Keratinocyte (primary cell): Measurements from ENCODE around the gene CAP1. TPM values are rescaled to one million over a fixed set of nuclear protein-coding genes. Genes with fewer than 3 reads are reported as not detected.

Experiments used
- DNase-seq: peaks from one replicate; pipeline ENCODE4 v3.0.0-alpha.2; 2011; ENCODE audit warnings: low read depth, missing footprints, low spot score
- FAIRE-seq: peaks from 2 replicates; lab custom pipeline; 2011; peaks lifted over from hg19 to GRCh38; lab: Jason Lieb, UNC
- H2AFZ ChIP-seq: 2 replicates; pipeline ENCODE4 v1.6.0; 2012; ENCODE audit warnings: low read length, control low read depth, inconsistent platforms; ENCODE audit not compliant: control insufficient read depth
- H3K27ac ChIP-seq: 2 replicates; pipeline ENCODE4 v1.5.1; 2011; ENCODE audit warnings: low read length; ENCODE audit not compliant: control insufficient read depth, insufficient read depth
- H3K27me3 ChIP-seq: 3 replicates; pipeline ENCODE4 v1.6.0; 2011; ENCODE audit warnings: low read length; ENCODE audit not compliant: control insufficient read depth, insufficient read depth; ENCODE audit errors: extremely low read depth
- H3K36me3 ChIP-seq, 2 experiments: 2 replicates in 1 of 2; 3 replicates in 1 of 2; pipeline ENCODE4 v1.5.1; 2011; ENCODE audit warnings: low read length in 2 of 2, mild to moderate bottlenecking in 1 of 2; ENCODE audit not compliant: control insufficient read depth in 2 of 2, insufficient read depth in 2 of 2; ENCODE audit errors: extremely low read depth in 1 of 2
- H3K4me1 ChIP-seq: 3 replicates; pipeline ENCODE4 v1.5.1; 2011; ENCODE audit warnings: low read length; ENCODE audit not compliant: control insufficient read depth, insufficient read depth; ENCODE audit errors: extremely low read depth
- H3K4me2 ChIP-seq: 3 replicates; pipeline ENCODE4 v1.6.0; 2011; ENCODE audit warnings: low read depth, low read length; ENCODE audit not compliant: control insufficient read depth, insufficient read depth; ENCODE audit errors: extremely low read depth
- H3K4me3 ChIP-seq, 3 experiments: fragments of 200-600 bp in 1 of 3; sonication (generic) in 1 of 3; 2 replicates in 2 of 3; 3 replicates in 1 of 3; pipeline ENCODE4 v1.5.1; 2011 to 2016; ENCODE audit warnings: low read length in 3 of 3, mild to moderate bottlenecking in 3 of 3, control low read depth in 2 of 3, inconsistent platforms in 1 of 3, low read depth in 1 of 3, mixed read lengths in 1 of 3, mixed run types in 1 of 3, moderate library complexity in 1 of 3; ENCODE audit not compliant: control insufficient read depth in 2 of 3, insufficient read depth in 2 of 3; ENCODE audit errors: extremely low read depth in 1 of 3
- H3K79me2 ChIP-seq: 2 replicates; pipeline ENCODE4 v1.6.0; 2012; ENCODE audit warnings: low read length; ENCODE audit not compliant: control insufficient read depth, insufficient read depth
- H3K9ac ChIP-seq: 3 replicates; pipeline ENCODE4 v1.6.0; 2011; ENCODE audit warnings: low read length; ENCODE audit not compliant: control insufficient read depth, insufficient read depth; ENCODE audit errors: extremely low read depth
- H3K9me1 ChIP-seq: 3 replicates; pipeline ENCODE4 v1.6.0; 2011; ENCODE audit warnings: low read length; ENCODE audit not compliant: control insufficient read depth, insufficient read depth; ENCODE audit errors: extremely low read depth
- H3K9me3 ChIP-seq: 2 replicates; pipeline ENCODE4 v1.5.1; 2012; ENCODE audit warnings: low read depth, low read length; ENCODE audit not compliant: control insufficient read depth
- H4K20me1 ChIP-seq: 3 replicates; pipeline ENCODE4 v1.6.0; 2011; ENCODE audit warnings: low read length; ENCODE audit not compliant: control insufficient read depth, insufficient read depth; ENCODE audit errors: extremely low read depth
- EZH2 ChIP-seq: IDR thresholded peaks from one replicate; pipeline ENCODE4 v1.6.1; 2012; ENCODE audit warnings: inconsistent platforms, mild to moderate bottlenecking, low read length, moderate library complexity
- dilution Hi-C: fragments of 300-500 bp; cut with MboI; formaldehyde crosslinking; loops from one replicate; pipeline ENCODE4 v1.7.0; 2020; ENCODE audit warnings: low sequenced_read_pairs; ENCODE audit not compliant: extremely low pct_ligation_motif_present
- polyA plus RNA-seq, 5 experiments: library from polyadenylated mRNA; depleted of rRNA in 3 of 5; stranded (reverse) in 3 of 5; stranded (forward) in 1 of 5; unstranded in 1 of 5; fragments of >200 nt; gene quantifications; 1 replicate in 1 of 5; 2 replicates in 3 of 5; 3 replicates in 1 of 5; pipeline versions ENCODE4 v1.2.1 to v1.2.3, GENCODE V29; 2011 to 2012; ENCODE audit warnings: missing spikeins in 2 of 5, low read depth in 1 of 5, low replicate concordance in 1 of 5
- TF ChIP-seq, protein P1 (sequence below), 3 experiments: IDR thresholded peaks in 1 of 3; conservative IDR thresholded peaks in 1 of 3; optimal IDR thresholded peaks in 1 of 3; 2 replicates in 2 of 3; 3 replicates in 1 of 3; pipeline versions ENCODE3 to v1.5.1; 2011; ENCODE audit warnings: low read length in 3 of 3, mild to moderate bottlenecking in 3 of 3, moderate library complexity in 2 of 3, control low read depth in 1 of 3, inconsistent platforms in 1 of 3; ENCODE audit not compliant: insufficient read depth in 2 of 3; ENCODE audit errors: extremely low read depth in 1 of 3

The CAP1 gene
- polyA plus RNA-seq, 1 donor (not counting 4 experiments of a cell fraction or from before 2014, with no cell fraction given) = 959 TPM

DNA sequence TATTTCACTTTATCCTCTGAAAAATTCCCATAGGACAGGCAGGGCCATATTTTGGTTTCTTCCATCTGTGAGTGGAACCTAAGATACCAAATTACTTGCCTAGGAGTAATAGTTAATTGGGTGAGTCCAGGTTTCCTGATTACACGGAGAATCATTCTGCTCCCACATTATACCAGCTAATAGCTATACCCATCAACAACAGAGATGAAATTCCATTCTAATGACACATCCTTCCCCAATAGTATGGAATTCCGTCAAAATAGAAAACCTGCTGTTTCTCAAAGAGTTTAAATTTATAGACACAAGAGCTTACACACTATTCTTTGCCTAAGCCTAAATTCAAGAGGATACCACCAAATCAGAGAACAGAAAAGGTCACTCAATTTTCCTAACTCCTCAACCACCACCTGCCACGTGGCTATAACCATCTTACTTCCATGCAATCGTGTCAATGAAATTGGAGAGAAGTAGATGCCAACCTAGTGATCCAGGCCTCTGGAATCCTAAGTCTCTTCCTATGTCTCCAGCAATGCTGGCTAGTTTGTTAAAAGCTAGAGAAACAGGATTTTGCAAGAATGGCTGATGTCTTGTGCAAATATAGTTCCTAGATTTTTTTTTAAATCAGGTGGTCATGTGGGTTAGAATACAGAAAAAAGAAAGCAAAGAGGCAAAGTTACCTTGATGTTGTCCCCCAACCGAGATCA lies 50.3 kb downstream of the CAP1 start:
- no peaks in the 10 kb centered on the region for H3K9me3 ChIP-seq
- H3K27me3 ChIP-seq = no peaks in the 10 kb centered on the region
- H3K9me1 ChIP-seq = no peaks in the 10 kb centered on the region
- DNase-seq (no peak), FAIRE-seq (no peak)
- H3K79me2 ChIP-seq = peaks cover 12% of the 10 kb centered on the region
- H4K20me1 ChIP-seq = no peaks in the 10 kb centered on the region
- H3K9ac ChIP-seq = no peak overlapping the region
- H3K36me3 ChIP-seq = peaks cover 14% of the 10 kb centered on the region in 2 experiments
- no peak overlapping the region for H3K27ac ChIP-seq
- H3K4me1 ChIP-seq = no peaks in the 10 kb centered on the region
- H3K4me2 ChIP-seq = no peak overlapping the region
- dilution Hi-C loops = no loop called here
- H3K4me3 ChIP-seq = no peak overlapping the region
- TF ChIP-seq, protein P1, sequence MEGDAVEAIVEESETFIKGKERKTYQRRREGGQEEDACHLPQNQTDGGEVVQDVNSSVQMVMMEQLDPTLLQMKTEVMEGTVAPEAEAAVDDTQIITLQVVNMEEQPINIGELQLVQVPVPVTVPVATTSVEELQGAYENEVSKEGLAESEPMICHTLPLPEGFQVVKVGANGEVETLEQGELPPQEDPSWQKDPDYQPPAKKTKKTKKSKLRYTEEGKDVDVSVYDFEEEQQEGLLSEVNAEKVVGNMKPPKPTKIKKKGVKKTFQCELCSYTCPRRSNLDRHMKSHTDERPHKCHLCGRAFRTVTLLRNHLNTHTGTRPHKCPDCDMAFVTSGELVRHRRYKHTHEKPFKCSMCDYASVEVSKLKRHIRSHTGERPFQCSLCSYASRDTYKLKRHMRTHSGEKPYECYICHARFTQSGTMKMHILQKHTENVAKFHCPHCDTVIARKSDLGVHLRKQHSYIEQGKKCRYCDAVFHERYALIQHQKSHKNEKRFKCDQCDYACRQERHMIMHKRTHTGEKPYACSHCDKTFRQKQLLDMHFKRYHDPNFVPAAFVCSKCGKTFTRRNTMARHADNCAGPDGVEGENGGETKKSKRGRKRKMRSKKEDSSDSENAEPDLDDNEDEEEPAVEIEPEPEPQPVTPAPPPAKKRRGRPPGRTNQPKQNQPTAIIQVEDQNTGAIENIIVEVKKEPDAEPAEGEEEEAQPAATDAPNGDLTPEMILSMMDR (optimal IDR thresholded peaks at IDR 0.05 in 1 of 3, IDR thresholded peaks at IDR 0.05 in 1 of 3, conservative IDR thresholded peaks at IDR 0.05 in 1 of 3; ENCODE audit: extremely low read depth in 1 of 3, insufficient read depth in 2 of 3, low read length in 3 of 3) = no peak
- no peak for TF ChIP-seq EZH2
- no peak overlapping the region for H2AFZ ChIP-seq

DNA sequence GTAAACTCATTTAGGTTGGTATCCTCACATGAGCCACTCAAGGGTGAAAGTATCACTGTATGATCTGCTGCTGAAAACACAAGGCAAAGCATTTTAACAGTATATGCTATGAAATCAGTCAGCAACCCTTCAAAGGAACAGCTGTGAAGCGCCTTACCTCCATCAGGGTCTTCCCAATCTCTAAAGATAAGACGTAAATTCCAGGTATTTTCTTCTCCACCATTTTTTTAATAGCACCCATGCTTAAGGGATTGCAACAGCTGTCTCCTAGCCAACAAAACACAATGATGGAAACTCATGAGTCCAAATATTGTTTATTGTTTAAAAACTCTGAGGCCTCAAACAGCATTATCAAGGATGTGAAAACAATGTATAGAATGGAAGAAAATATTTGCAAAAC lies 51.7 kb downstream of the CAP1 start:
- FAIRE-seq (no peak), DNase-seq (no peak)
- Histone ChIP-seq H3K4me2 (no peak overlapping the region), H3K4me1 (peaks cover 8% of the 10 kb centered on the region), H3K9me3 (no peaks in the 10 kb centered on the region), H3K4me3 (no peak overlapping the region), H3K36me3 (peaks cover 9 to 10% of the 10 kb centered on the region in 2 experiments), H3K27me3 (no peaks in the 10 kb centered on the region), H3K79me2 (peaks cover 18% of the 10 kb centered on the region), H3K27ac (no peak overlapping the region), H3K9ac (no peak overlapping the region), H4K20me1 (no peaks in the 10 kb centered on the region), H3K9me1 (no peaks in the 10 kb centered on the region), H2AFZ (no peak overlapping the region)
- dilution Hi-C loops = no loop called here
- TF ChIP-seq, protein P1 (optimal IDR thresholded peaks at IDR 0.05 in 1 of 3, IDR thresholded peaks at IDR 0.05 in 1 of 3, conservative IDR thresholded peaks at IDR 0.05 in 1 of 3; ENCODE audit: extremely low read depth in 1 of 3, insufficient read depth in 2 of 3, low read length in 3 of 3) = no peak
